Breast epithelium (tissue), 3 donors: ENCODE results near the gene NFAM1.

Experiments used
- CTCF ChIP-seq, 3 donors: fragments of 450-650 bp; IDR thresholded peaks; one replicate each; pipeline ENCODE4 v1.5.1; 2016 to 2017; ENCODE audit warnings: antibody characterized with exemption in 3 of 3, mild to moderate bottlenecking in 3 of 3, moderate library complexity in 3 of 3
- POLR2A ChIP-seq: fragments of 450-650 bp; IDR thresholded peaks from one replicate; pipeline ENCODE4 v1.6.1; 2016; ENCODE audit warnings: antibody characterized with exemption, mild to moderate bottlenecking, moderate library complexity

- TF ChIP-seq CTCF (IDR thresholded peaks at IDR 0.05): no peak
- TF ChIP-seq POLR2A: no peak
Observed at GRCh38 chr22:42431401-42432019, 693 bp downstream of the NFAM1 start.
